GM21737 (cell line): Measurements from ENCODE around the gene TBX10.

Source experiments
- ATAC-seq: cut with Tn5 transposase; IDR thresholded peaks from one replicate; pipeline ENCODE4 v1.9.1; 2021; ENCODE audit warnings: mild to moderate bottlenecking, moderate library complexity; ENCODE audit not compliant: unreplicated experiment

TBX10 gene

GRCh38 chr11:67582011-67582410 lies 57.6 kb downstream of the TBX10 start:
- ATAC-seq, result no peak

DNA sequence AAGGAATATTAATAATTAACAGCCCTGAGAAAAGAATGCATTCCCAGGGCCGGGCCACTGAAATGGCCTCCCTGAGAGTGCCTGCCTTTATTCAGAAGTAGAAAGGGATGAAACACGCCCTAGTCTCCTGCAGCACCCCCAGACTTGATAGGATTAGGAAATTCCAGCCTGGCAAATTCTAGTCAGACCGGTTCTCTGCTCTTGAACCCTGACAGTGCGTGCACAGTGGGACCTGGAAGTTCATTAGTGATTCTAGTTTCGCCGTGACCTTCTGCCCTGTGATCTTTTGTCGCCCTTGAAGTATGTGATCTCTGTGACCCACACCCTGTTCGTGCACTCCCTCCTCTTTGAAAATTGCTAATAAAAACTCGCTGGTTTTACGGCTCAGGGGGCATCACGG lies 58.1 kb downstream of the TBX10 start:
- ATAC-seq, result no peak
